ENCODE results near the gene ANAPC15. TPM values are rescaled to one million over a fixed set of nuclear protein-coding genes. Genes with fewer than 3 reads are reported as not detected.
"Not testable (repeated sequence)": the region's sequence is repeated elsewhere in the genome, so short reads cannot be mapped to it uniquely, and the experiment has no call there.

ANAPC15 gene
- not detected for total RNA-seq

- peak; percentile 98 to 100 for DNase-seq (ENCODE audit: low spot score in 2 of 2)
- no peaks in the 10 kb centered on the region for H3K9me3 ChIP-seq
- no peak for TF ChIP-seq CTCF (IDR thresholded peaks at IDR 0.05)
- H3K4me1 ChIP-seq, result peaks cover 3 to 10% of the 10 kb centered on the region in 2 donors
- intact Hi-C loops (cut with DNase I), result loop anchor here (1.0 to 5.0 kb wide), 7 partner anchors 9 to 326 kb away; partner anchors contain the start of genes CLPB, LAMTOR1, LRRC51 and NUMA1
- peak within 1 kb of the TSS; percentile 95 to 97 for H3K27ac ChIP-seq
- H3K36me3 ChIP-seq, result no peaks in the 10 kb centered on the region
- H3K27me3 ChIP-seq, result no peaks in the 10 kb centered on the region
- peak within 1 kb of the TSS; percentile 69 to 77 for H3K4me3 ChIP-seq
Observed at GRCh38 chr11:72112143-72112977, at the start of gene ANAPC15. TSS of gene ANAPC15 (minus strand) at chr11:72112695. CDS start at chr11:72111276, 1,419 bp downstream.

GRCh38 chr11:72160319-72160718 is 47.8 kb upstream of the ANAPC15 start:
- no peaks in the 10 kb centered on the region for H3K36me3 ChIP-seq
- no peak for DNase-seq (ENCODE audit: low spot score in 2 of 2)
- H3K27me3 ChIP-seq, result no peaks in the 10 kb centered on the region
- no peak overlapping the region for H3K27ac ChIP-seq
- TF ChIP-seq CTCF (IDR thresholded peaks at IDR 0.05), result no peak
- intact Hi-C loops (cut with DNase I), result loop anchor here (10.0 kb wide), 1 partner anchor 104 kb away; no protein-coding TSS in a partner anchor
- H3K9me3 ChIP-seq, result no peaks in the 10 kb centered on the region
- no peaks in the 10 kb centered on the region for H3K4me1 ChIP-seq
- no peak overlapping the region for H3K4me3 ChIP-seq

- Histone ChIP-seq H3K36me3 (no peaks in the 10 kb centered on the region), H3K9me3 (no peaks in the 10 kb centered on the region), H3K4me3 (no peak overlapping the region), H3K27me3 (no peaks in the 10 kb centered on the region), H3K27ac (no peak overlapping the region), H3K4me1 (no peaks in the 10 kb centered on the region)
- no peak for TF ChIP-seq CTCF (IDR thresholded peaks at IDR 0.05)
- intact Hi-C loops (cut with DNase I), result no loop called here
- DNase-seq (ENCODE audit: low spot score in 2 of 2), result no peak
Observed at GRCh38 chr11:72157131-72157530, 44.6 kb upstream of the ANAPC15 start.

GRCh38 chr11:72155751-72156150 is 43.3 kb upstream of the ANAPC15 start:
- intact Hi-C loops (cut with DNase I), result no loop called here
- no peak for TF ChIP-seq CTCF (IDR thresholded peaks at IDR 0.05)

GRCh38 chr11:72154816-72155215 is 42.3 kb upstream of the ANAPC15 start:
- H3K9me3 ChIP-seq, result no peaks in the 10 kb centered on the region
- intact Hi-C loops (cut with DNase I), result no loop called here
- TF ChIP-seq CTCF (IDR thresholded peaks at IDR 0.05), result no peak

More at GRCh38 chr11:72155751-72156150, 43.3 kb upstream of the ANAPC15 start:
- no peaks in the 10 kb centered on the region for H3K27me3 ChIP-seq
- no peaks in the 10 kb centered on the region for H3K9me3 ChIP-seq
- H3K4me1 ChIP-seq, result no peaks in the 10 kb centered on the region
- DNase-seq (ENCODE audit: low spot score in 2 of 2), result no peak
- H3K36me3 ChIP-seq, result no peaks in the 10 kb centered on the region
- no peak overlapping the region for H3K4me3 ChIP-seq
- no peak overlapping the region for H3K27ac ChIP-seq

GRCh38 chr11:72153874-72154273 is 41.4 kb upstream of the ANAPC15 start:
- H3K27ac ChIP-seq; H3K4me1 ChIP-seq; H3K36me3 ChIP-seq; intact Hi-C loops (cut with DNase I); H3K9me3 ChIP-seq; H3K4me3 ChIP-seq; DNase-seq (ENCODE audit: low spot score in 2 of 2); H3K27me3 ChIP-seq: not testable (repeated sequence)

More at GRCh38 chr11:72154816-72155215, 42.3 kb upstream of the ANAPC15 start:
- Histone ChIP-seq H3K27me3 (no peaks in the 10 kb centered on the region), H3K36me3 (no peaks in the 10 kb centered on the region), H3K4me3 (no peak overlapping the region), H3K27ac (no peak overlapping the region), H3K4me1 (no peaks in the 10 kb centered on the region)
- no peak for DNase-seq (ENCODE audit: low spot score in 2 of 2)

Data from ascending aorta (tissue), 2 donors.